HG03066 (cell line): ENCODE data around the gene CC2D2A.

Experiments used
- ATAC-seq: cut with Tn5 transposase; IDR thresholded peaks from one replicate; pipeline ENCODE4 v1.9.1; 2021; ENCODE audit warnings: low read depth; ENCODE audit not compliant: unreplicated experiment

CC2D2A gene

DNA sequence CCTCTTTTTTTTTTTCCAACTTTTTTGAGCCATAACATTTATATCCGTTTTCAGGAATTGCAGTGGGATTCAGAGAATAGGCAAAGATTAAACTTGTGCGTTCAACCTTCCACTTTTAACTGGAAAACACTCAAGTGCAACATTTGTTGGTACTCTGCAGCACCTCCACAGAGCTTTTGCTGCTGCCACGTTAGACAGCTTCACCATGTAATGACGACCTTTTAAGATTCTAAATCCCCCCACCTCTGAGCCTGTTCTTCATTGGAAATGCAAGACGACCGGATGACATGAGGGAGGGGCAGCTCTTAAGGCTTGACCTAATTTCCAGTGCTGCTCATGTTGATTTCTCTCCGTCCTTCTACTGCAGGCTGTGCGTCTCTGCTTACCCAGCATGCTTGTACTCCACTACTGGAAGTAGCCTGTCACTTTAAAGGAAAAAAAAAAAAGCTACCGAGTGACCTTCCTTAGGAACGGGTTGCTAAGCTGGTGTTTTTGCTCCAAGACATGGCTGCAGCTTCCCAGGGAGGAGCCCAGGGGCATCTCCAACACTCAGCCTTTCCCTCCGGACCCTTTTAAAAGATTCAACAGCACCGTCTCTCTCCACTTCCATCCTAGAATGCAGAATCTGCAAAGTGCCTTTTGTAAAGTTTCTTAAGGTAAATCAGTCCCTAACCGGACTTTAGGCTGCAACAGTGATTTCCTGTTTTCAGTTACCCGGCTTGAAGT, at the start of gene CC2D2A:
CC2D2A (plus strand) TSS at position 481 of the 726 bp plus-strand sequence. CDS start 6,051 bp downstream, outside the sequence.
- no peak for ATAC-seq

DNA sequence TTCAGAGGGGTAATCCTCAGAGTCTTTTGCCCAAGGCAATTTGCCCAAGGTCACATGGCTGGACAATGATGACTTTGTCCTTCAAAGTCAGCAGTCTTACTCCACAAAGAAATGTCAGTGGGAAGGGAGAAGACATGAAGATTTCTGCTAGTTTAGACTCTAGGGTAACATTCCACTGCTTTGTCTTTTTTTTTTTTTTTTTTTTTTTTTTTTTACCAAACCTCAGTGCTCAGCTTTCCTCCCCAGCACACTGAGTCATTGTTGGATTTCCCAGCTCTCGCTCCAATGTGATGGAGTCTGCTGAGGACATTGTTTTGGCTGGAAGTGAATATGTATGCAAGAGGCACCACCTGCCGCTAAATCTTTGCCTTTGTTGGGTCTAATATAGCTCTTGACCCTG, 49.0 kb upstream of the CC2D2A start:
- ATAC-seq: no peak

DNA sequence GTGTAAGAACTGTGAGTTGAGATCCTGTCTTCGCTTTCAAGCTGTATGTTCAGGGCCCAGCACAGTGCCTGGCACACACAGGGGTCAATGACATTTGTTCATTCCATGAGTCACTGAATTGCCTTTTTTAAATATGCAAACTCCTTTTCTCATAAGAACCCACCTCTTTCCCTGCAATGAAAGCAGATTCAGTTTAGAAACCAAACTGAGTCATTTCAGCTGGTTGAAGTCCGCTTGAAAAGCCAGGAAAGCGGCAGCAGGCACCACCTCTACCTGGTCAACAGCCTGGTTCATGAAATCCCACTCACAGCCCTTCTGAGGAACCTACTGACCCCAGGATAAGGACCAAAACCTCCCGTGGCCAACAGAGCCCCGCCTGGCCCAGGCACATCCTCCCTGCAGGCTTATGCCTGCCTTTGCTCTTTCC, 46.4 kb upstream of the CC2D2A start:
- ATAC-seq: no peak

DNA sequence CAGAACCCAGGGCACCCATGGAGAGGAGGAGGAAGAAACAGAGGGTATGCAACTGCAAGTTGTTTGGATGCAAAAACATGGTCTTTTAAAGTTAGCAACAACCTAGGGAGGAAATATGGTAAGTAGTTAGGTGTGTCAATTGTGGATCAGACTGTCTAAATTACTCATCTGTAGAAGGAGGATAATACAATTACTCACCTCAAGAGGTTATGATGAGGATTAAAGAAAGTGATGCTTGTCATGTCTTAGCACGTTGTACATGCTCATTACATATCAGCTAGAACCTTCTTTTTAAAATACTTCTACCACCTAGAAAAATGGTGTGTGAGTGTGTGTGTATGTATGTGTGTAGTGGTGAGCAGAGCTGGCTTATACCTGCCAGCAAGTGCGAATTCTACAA, 44.2 kb upstream of the CC2D2A start:
- no peak for ATAC-seq

DNA sequence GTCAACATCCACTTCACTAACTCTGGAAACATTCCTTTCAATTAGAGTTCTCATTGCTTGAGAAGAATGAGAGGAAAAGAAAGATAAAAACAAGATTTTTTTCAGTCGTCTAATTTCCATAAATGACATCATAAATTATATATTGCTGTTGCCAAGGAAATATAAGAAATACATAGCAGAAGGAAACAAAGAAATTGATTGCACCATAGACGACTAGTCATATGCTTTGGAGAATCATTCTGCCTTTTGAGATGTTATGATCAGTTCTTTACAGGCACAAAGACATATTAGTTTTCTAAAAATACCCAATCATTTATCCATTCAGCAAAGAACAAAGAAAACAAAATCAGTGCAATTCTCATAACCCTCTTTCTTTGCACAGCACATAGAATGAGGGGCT, 42.5 kb upstream of the CC2D2A start:
- no peak for ATAC-seq

DNA sequence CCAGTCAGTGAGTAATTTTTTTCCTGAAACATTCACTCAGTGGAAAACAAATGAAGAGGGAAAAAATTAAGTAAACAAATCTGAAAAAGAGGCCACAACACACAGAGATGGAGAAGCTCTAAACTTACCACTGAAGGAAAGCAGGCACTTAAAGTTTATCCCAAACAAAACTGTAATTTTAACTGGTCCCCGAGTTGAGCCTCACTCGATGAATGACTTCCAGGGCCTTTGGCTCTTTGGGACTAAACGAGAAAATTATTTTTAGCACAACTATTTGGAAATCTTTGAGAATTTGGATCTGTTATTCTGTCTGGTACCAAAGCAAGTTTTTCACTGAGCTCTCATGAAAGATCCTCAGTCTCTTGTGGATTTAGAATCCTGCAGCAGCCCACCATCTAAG, 42.0 kb upstream of the CC2D2A start, which contains the start of gene C1QTNF7:
C1QTNF7 (plus strand) TSS at position 333 of the 400 bp plus-strand sequence. CDS start 7,711 bp downstream, outside the sequence.
- ATAC-seq: no peak

DNA sequence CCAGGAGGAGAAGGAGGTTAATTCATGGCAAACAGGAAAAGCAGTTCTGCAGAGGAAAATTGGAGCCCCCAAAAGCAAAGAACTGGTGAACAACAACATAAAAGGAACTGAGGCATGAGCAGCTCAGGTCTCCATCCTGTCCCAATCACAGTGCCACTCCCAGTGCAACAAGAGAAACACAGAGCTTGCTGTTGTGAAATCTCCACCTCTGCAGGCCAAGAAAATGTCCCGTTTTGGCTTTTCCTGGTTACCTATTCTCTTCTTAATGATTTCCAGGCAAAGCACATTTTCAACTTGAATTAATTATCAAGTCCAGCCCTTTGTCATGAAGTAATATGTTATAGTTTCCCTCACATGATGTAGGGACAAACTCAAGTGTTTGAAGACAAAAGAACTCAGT, 41.1 kb upstream of the CC2D2A start:
- ATAC-seq: no peak

DNA sequence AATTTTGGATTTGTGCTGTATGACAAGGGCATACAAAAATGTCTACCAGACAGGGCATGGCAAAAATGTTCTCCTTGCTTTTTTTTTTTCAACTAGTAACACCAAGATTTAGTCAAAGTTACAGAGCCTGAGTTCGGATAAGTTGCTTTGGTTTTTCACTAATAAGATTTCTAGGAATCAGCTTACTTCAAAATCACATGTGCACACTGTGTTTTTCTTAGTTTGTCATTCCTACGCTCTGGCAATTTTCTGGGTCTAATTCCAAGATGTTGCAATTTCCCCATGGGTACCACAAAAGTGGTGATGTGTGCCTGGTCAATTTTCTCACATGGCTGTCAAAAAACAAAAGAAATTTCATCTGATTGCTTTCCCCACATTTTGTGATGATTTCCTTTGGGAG, 35.6 kb upstream of the CC2D2A start:
- no peak for ATAC-seq

DNA sequence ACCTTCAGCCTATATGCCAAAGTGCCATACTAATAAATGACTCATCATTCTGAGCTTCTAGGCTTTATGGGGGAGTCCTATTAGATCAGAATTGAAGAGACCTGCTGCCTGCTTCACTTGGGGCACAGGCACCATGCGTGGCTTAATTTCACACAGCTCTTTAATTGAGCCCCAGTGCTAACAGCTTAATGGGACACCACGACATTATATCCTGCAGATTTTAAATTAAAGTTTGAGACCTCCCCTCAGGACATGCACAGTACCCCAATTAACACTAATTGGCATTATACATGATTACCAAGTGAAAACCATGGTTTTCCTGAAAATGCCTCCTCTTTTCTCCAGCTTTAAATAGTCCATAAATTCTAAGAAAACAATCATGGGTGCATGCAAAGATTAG, 35.0 kb upstream of the CC2D2A start:
- no peak for ATAC-seq

DNA sequence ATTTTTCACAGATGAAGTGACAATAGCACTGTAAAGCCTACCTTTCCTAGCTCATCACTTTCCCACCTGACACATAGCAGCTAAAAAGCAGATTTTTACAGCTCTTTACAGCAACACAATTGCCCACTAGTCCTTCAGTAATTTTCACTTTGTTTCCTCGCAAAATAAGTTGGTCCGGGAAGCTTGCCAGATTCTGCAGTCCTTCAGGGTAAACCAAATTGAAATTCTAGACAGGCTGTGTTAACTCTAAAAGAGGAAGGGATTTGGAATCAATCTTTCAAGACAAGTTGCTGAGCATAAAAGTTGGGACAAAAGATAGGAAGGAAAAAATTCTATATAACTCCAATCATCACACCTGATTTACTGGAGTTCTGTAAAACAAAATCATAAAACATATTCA, 33.2 kb upstream of the CC2D2A start:
- ATAC-seq: no peak

DNA sequence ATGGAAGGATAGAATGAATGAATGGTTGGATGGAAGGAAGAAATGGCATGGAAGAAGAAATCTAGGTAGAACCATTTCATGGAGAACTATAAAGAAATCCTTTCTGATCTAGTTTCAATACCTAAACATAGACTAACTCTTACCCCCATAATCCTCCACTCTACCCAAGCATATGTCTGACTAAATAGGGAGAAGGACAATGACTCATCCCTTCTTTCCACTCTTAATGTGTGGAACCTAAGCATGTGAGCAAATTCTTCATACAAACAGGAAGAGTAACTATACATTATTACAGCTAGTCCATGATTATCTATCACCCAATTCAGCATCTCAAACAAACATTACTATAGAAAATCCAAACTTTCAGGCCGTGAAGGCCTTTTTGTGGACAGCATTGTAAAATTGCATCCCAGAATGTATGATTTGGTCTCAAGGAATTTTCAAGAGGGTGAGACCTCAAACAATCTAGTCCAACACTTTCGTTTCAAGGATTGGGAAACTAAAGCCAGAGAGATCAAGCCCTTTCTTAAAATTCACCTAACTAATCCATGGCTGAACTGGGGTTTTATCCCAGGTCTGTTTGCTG, 30.6 kb upstream of the CC2D2A start:
- ATAC-seq: no peak

DNA sequence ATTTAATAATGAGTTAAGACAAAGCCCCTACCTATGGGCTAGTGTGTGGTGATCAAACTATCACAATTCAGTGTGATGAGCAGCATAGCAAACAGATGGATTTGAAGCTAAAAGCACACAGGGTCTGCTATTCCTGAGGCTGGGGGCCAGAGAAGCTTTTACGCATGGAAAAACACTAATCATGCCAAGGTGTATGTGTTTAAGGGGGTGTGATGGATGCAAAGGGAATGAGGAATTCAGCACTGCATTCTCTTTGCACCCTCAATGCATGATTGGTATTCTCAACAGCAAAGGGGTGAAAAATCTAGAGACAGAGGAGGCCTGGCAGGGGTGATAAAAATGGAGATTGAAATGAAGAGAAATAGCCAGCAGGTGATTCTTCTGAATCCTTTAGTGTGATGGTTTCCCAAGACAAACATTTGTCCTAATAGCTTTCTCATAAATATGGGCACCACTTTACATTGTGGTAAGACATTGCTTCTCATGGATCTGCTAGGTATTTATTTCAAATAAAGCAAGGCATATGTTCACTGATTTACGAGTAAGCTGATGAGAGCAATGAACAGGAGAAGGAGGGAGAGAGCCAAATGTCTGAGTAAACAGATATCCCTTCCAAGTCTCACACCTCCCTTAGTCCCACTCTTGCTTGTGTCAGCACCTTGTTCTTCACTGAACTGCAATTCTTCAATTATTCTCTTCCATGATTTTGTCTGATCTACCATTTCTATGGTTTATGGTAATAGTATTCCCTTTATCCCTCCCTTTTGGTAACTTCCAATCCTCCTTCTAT, 26.1 kb upstream of the CC2D2A start:
- ATAC-seq: no peak

DNA sequence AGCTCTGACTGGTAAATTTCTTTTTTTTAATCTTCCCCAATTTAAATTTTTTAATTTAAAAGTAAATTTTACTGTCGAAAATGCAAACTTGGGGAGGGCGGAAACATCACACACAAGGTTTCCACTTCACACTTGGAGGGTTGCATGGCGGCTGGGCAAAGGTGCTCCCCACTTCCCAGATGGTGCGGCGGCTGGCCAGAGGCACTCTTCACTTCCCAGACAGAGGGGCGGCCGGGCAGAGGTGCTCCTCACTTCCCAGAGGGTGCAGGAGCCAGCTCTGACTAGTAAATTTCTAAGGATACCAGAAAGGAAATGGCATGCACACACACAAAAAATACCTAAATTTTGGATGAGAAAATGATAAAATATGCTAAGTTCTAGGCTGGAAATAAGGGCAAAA, 25.4 kb upstream of the CC2D2A start:
- no peak for ATAC-seq

DNA sequence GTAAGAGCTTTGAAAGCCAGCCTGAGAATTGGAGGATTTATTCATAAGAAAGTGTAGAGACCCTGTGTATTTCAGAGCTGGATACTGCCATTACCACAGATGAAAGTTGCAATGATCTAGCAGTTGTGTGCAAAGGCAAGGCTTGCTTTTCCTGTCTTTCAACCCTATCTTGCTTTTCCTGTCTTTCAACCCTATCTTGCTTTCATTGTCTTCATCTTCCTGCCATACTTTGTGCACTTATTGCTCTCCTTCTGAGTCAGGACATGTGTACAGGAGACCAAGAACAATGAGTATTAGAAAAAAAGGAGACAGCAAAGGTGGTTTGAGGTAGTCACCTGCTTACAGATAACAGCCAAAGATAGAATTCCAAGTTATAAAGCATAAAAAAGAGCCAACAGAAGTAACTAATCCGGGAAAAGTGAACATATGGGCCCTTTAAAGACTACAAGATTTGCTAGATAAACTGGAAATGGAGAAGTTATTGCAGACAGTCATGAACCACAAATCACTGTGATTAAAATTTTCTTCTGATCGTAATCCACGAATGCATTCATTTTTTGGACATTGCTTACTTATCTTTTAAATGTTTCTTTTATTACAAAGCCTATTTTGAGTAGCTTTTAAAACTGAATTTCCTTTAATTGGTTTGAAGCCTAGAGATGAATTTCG, 24.7 kb upstream of the CC2D2A start:
- no peak for ATAC-seq

DNA sequence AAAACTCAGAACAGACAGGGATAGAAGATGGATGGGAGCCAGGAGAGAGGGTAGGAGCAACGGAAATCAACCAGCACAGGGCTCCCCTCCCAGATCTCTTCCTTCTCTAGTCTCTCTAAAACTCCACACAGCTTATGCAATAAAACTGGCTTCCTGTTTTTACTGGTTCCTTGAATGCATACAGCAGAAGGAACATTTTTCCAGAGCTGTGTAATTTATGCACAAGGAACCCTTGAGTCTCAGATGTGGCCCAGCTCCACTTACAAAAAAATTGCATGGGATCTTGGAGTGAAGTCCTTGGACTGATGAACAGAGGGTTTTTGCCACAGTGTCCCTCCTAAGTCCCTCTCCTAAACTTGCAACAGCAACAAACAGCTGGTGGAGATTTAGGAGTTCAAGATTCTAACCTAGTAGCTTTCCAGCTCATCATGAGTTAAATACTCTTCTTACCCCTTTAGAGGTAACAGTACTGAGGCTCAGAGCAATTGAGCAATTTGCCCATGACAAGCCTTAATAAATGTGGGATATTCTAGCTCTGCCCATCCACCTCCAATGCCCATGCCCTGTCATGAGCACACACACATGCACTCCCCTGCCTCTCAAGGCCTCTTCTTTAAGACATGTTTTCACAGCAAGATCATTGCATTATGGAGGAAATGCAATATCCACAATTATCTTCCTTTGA, 18.4 kb upstream of the CC2D2A start:
- no peak for ATAC-seq

DNA sequence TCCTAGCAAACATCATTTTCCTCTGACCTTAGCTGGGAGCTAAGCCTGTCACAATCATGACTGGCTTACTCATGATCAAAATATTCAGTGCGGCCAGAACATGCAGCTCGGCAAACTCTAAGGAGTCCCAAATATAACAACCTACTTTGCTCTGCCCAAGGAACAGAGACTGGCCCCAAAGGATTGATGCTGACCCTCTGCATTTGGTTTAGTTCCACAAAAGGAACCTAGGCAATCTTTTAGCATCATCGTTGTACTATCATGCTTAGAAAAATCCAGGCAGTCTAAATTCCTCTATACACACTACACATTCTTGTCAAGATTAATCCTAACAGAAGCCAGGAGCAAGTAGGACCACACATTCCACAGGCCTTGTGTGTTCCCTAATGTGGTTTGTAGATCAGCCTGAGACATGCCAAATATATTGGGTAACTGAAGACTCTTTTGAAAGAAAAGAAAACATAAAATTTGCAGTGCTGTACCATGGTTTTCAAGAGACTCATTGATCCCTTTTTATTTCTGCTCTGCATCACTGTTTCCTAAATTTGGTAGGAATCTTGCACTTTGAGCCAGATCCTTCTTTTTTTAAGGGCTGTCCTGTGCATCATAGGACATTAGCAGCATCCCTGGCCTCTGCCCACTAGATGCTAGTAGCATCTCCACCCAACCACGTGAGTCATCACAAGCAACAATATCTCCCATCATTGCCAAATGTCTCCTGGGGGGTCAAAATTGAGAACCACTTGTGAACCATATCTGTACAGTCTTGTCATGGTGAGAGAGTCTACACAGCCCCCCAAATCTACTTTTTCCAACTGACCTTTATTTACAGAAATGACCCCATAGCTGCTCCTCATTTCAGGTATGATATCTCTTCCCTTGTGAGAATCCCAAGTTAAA, 17.6 kb upstream of the CC2D2A start:
- ATAC-seq: no peak

DNA sequence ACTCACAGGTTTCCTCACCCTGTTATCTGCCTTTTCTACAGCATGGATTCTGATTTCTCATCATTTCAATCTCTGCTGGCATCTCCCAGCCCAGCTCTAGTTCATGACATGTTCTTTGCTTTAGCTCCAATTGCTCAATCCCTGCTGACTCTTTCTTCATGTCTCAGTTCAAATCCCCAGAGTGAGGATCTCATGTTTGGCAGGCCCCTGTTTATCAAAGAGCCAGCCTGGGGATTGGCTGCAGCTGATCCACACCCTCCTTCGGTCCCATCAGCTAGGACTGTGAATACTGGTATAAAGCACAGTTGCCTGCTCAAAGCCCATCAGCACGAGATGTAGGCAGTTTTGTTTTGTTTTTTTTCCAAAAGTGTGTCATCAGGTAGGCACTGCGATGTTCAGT, 14.4 kb upstream of the CC2D2A start:
- no peak for ATAC-seq

DNA sequence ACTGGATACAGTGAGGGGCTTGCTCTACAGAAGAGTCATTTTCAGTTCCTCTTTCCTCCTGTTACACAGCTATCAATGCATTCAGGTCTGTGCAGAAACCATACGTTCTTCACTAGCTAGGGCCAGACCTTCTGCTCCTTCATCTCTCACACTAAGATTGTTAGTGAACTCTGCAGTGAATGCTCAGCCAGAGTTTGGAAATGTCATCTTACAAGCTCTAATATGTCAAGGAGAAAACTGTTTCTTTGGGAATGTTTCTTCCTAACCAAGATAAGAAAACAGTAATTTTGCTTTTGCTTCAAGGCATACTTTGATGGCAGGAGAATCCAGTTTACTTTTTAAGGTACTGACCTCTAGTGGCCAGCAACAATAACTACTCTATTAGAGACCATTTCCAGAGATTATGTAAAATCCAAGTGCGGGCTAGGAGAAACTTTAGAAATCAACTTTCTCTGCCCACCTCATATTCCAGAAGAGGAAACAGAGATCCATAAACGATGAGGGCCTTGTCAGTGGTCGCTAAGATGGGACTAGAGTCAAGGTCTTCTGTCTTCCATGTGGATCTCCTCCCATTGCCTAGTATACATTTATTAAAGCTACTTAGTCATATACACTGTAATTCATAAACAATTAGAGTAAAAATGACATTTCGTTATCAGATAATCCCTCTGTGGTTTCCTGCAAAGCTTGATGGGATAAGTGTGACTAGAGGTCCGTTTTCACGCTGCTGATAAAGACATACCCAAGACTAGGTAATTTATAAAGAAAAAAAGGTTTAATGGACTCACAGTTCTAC, 12.1 kb upstream of the CC2D2A start:
- ATAC-seq: peak; percentile 95

DNA sequence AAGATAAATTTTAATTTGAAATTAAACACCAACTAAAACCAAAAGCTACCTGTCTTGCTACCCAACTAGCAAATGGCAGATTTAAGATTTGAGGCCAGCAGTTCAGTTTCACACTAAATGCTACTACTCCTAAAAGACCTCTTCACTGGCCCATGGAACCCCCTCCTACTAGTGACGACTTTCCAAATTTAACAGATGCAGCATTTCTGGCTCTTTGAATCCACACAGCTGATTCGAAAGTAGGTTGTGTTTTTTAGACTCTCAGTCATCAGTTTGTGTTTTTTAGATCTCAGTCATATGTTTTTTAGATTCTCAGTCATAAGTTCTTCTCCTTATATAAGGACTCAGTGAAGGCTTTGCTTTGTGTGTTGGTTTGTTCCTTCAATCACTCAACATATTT, 11.1 kb upstream of the CC2D2A start:
- no peak for ATAC-seq
